Ascending aorta (tissue), 2 donors: Measurements from ENCODE around the gene XRCC5. TPM values are rescaled to one million over a fixed set of nuclear protein-coding genes. Genes with fewer than 3 reads are reported as not detected.

Experiments used
- DNase-seq, 2 donors: peaks; one replicate each; pipeline ENCODE4 v3.0.0-alpha.2; 2019; ENCODE audit warnings: low spot score in 2 of 2
- H3K27ac ChIP-seq, 2 donors: fragments of 200-600 bp; sonication (generic); one replicate each; pipeline ENCODE4 v1.5.1; 2016 to 2017; ENCODE audit warnings: mild to moderate bottlenecking in 1 of 2
- H3K27me3 ChIP-seq: fragments of 200-600 bp; sonication (generic); one replicate; pipeline ENCODE4 v1.5.1; 2017
- H3K36me3 ChIP-seq, 2 donors: fragments of 200-600 bp; sonication (generic); one replicate each; pipeline ENCODE4 v1.5.1; 2016
- H3K4me1 ChIP-seq, 2 donors: fragments of 200-600 bp; sonication (generic); one replicate each; pipeline ENCODE4 v1.5.1; 2016 to 2017; ENCODE audit warnings: mild to moderate bottlenecking in 1 of 2
- H3K4me3 ChIP-seq, 2 donors: fragments of 200-600 bp; sonication (generic); one replicate each; pipeline ENCODE4 v1.5.1; 2016 to 2017; ENCODE audit warnings: mild to moderate bottlenecking in 1 of 2
- H3K9me3 ChIP-seq, 2 donors: fragments of 200-600 bp; sonication (generic); one replicate each; pipeline ENCODE4 v1.5.1; 2016
- CTCF ChIP-seq, 3 experiments: fragments of 200-600 bp in 2 of 3; fragments of 450-650 bp in 1 of 3; sonication (generic) in 2 of 3; IDR thresholded peaks; one replicate each; pipeline ENCODE4 v1.5.1; 2016 to 2019; ENCODE audit warnings: antibody characterized with exemption in 3 of 3, mild to moderate bottlenecking in 1 of 3, moderate library complexity in 1 of 3
- intact Hi-C: fragments of 100-400 bp; cut with DNase I; formaldehyde crosslinking; loops from one replicate; pipeline ENCODE4 v1.15.1; 2023
- total RNA-seq: library from RNA; depleted of rRNA; stranded (reverse); fragments of >200 nt; gene quantifications from one replicate; pipeline ENCODE4 v1.1.0, GENCODE V29; 2016

XRCC5 gene
- total RNA-seq, 1 donor from 2014 or later = 45.4 TPM

- H3K4me1 ChIP-seq = no peaks in the 10 kb centered on the region
- no peaks in the 10 kb centered on the region for H3K9me3 ChIP-seq
- TF ChIP-seq CTCF (IDR thresholded peaks at IDR 0.05) = no peak
- DNase-seq = no peak
- H3K4me3 ChIP-seq = no peak overlapping the region
- H3K27me3 ChIP-seq = no peaks in the 10 kb centered on the region
- peaks cover 66 to 78% of the 10 kb centered on the region in 2 donors for H3K36me3 ChIP-seq
- no peak overlapping the region for H3K27ac ChIP-seq
- intact Hi-C loops = no loop called here
Observed at GRCh38 chr2:216159144-216159543, 50.0 kb downstream of the XRCC5 start.

GRCh38 chr2:216159646-216160045 lies 50.5 kb downstream of the XRCC5 start:
- intact Hi-C loops = no loop called here
- Histone ChIP-seq H3K9me3 (no peaks in the 10 kb centered on the region), H3K4me3 (no peak overlapping the region), H3K27me3 (no peaks in the 10 kb centered on the region), H3K4me1 (no peaks in the 10 kb centered on the region), H3K36me3 (peaks cover 66 to 79% of the 10 kb centered on the region in 2 donors), H3K27ac (no peak overlapping the region)
- DNase-seq = no peak
- TF ChIP-seq CTCF (IDR thresholded peaks at IDR 0.05) = no peak

GRCh38 chr2:216160786-216161185 lies 51.6 kb downstream of the XRCC5 start:
- H3K27me3 ChIP-seq = no peaks in the 10 kb centered on the region
- TF ChIP-seq CTCF (IDR thresholded peaks at IDR 0.05) = no peak
- no peak overlapping the region for H3K4me3 ChIP-seq
- intact Hi-C loops = no loop called here
- no peaks in the 10 kb centered on the region for H3K9me3 ChIP-seq
- no peak for DNase-seq
- H3K27ac ChIP-seq = no peak overlapping the region
- H3K36me3 ChIP-seq = peaks cover 62 to 82% of the 10 kb centered on the region in 2 donors
- no peaks in the 10 kb centered on the region for H3K4me1 ChIP-seq

DNA sequence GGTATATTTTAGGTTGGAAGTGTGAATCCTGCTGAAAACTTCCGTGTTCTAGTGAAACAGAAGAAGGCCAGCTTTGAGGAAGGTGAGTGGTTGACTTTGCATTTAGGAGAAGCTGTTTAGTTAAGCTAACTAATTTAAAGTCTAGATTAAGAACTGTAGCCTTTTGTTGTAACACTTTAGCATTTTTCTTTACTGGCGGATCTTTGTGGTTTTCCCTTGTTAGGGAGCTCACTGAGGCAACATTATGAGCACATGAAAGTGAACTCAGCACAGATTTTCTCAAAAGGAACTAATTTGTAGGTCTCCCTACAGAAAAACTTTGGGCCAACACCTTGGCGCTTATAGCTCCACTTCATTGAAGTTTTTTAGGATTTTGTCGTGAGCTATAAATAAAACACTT lies 52.8 kb downstream of the XRCC5 start:
- peaks cover 51 to 76% of the 10 kb centered on the region in 2 donors for H3K36me3 ChIP-seq
- intact Hi-C loops = no loop called here
- no peaks in the 10 kb centered on the region for H3K9me3 ChIP-seq
- H3K27me3 ChIP-seq = no peaks in the 10 kb centered on the region
- no peak for DNase-seq
- H3K4me3 ChIP-seq = no peak overlapping the region
- no peak overlapping the region for H3K27ac ChIP-seq
- no peaks in the 10 kb centered on the region for H3K4me1 ChIP-seq
- no peak for TF ChIP-seq CTCF (IDR thresholded peaks at IDR 0.05)

- Histone ChIP-seq H3K27me3 (no peaks in the 10 kb centered on the region), H3K4me3 (no peak overlapping the region), H3K9me3 (no peaks in the 10 kb centered on the region), H3K36me3 (peaks cover 47 to 78% of the 10 kb centered on the region in 2 donors), H3K4me1 (no peaks in the 10 kb centered on the region), H3K27ac (no peak overlapping the region)
- TF ChIP-seq CTCF (IDR thresholded peaks at IDR 0.05) = no peak
- intact Hi-C loops = no loop called here
- no peak for DNase-seq
Observed at GRCh38 chr2:216163518-216163917, 54.4 kb downstream of the XRCC5 start.

- DNase-seq = no peak
- no peak overlapping the region for H3K27ac ChIP-seq
- no peak for TF ChIP-seq CTCF (IDR thresholded peaks at IDR 0.05)
- H3K27me3 ChIP-seq = no peaks in the 10 kb centered on the region
- no peaks in the 10 kb centered on the region for H3K4me1 ChIP-seq
- no peak overlapping the region for H3K4me3 ChIP-seq
- H3K9me3 ChIP-seq = no peaks in the 10 kb centered on the region
- intact Hi-C loops = no loop called here
- peaks cover 50 to 82% of the 10 kb centered on the region in 2 donors for H3K36me3 ChIP-seq
Observed at GRCh38 chr2:216164087-216164486, 54.9 kb downstream of the XRCC5 start.
